Measurements from ENCODE around the gene ZMYND8. TPM values are rescaled to one million over a fixed set of nuclear protein-coding genes. Genes with fewer than 3 reads are reported as not detected.

The ZMYND8 gene
- polyA plus RNA-seq, 4 donors: 33.5 to 45.7 (median 42.6) TPM

- DNase-seq (ENCODE audit: low read depth in 4 of 4, low spot score in 3 of 4): peak in 1 of 4 donors; percentile 20
These were observed 1.6 kb downstream of the ZMYND8 start for GRCh38 chr20:47354714-47355488.

- DNase-seq (ENCODE audit: low read depth in 4 of 4, low spot score in 3 of 4): peak in 1 of 4 donors; percentile 40
These were observed 2.1 kb downstream of the ZMYND8 start for GRCh38 chr20:47354464-47354713.

- DNase-seq (ENCODE audit: low read depth in 4 of 4, low spot score in 3 of 4): peak in 1 of 4 donors; percentile 19
These were observed 2.6 kb downstream of the ZMYND8 start for GRCh38 chr20:47353692-47354463.

GRCh38 chr20:47353239-47353691 lies 3.2 kb downstream of the ZMYND8 start:
- peak in 1 of 4 donors; percentile 28 for DNase-seq (ENCODE audit: low read depth in 4 of 4, low spot score in 3 of 4)

- DNase-seq (ENCODE audit: low read depth in 4 of 4, low spot score in 3 of 4): peak in 1 of 4 donors; percentile 31
These were observed 3.9 kb downstream of the ZMYND8 start for GRCh38 chr20:47352332-47353238.

GRCh38 chr20:47351643-47352331 lies 4.7 kb downstream of the ZMYND8 start:
- DNase-seq (ENCODE audit: low read depth in 4 of 4, low spot score in 3 of 4): peak in 1 of 4 donors; percentile 23

- DNase-seq (ENCODE audit: low read depth in 4 of 4, low spot score in 3 of 4): peak in 1 of 4 donors; percentile 8
These were observed 5.6 kb downstream of the ZMYND8 start for GRCh38 chr20:47350691-47351545.

GRCh38 chr20:47350181-47350550 lies 6.3 kb downstream of the ZMYND8 start:
- no peak for DNase-seq (ENCODE audit: low read depth in 4 of 4, low spot score in 3 of 4)

- DNase-seq (ENCODE audit: low read depth in 4 of 4, low spot score in 3 of 4): peak in 1 of 4 donors; percentile 20
These were observed 6.9 kb downstream of the ZMYND8 start for GRCh38 chr20:47349365-47350180.

GRCh38 chr20:47348539-47349142 lies 7.9 kb downstream of the ZMYND8 start:
- peak in 1 of 4 donors; percentile 5 for DNase-seq (ENCODE audit: low read depth in 4 of 4, low spot score in 3 of 4)

- DNase-seq (ENCODE audit: low read depth in 4 of 4, low spot score in 3 of 4): peak in 1 of 4 donors; percentile 8
These were observed 8.7 kb downstream of the ZMYND8 start for GRCh38 chr20:47347661-47348435.

GRCh38 chr20:47346172-47346571 lies 10.3 kb downstream of the ZMYND8 start:
- DNase-seq (ENCODE audit: low read depth in 4 of 4, low spot score in 3 of 4): no peak

- DNase-seq (ENCODE audit: low read depth in 4 of 4, low spot score in 3 of 4): no peak
These were observed 11.3 kb downstream of the ZMYND8 start for GRCh38 chr20:47345214-47345613.

GRCh38 chr20:47343007-47343472 lies 13.5 kb downstream of the ZMYND8 start:
- no peak for DNase-seq (ENCODE audit: low read depth in 4 of 4, low spot score in 3 of 4)

GRCh38 chr20:47338131-47338628 lies 18.3 kb downstream of the ZMYND8 start:
- no peak for DNase-seq (ENCODE audit: low read depth in 4 of 4, low spot score in 3 of 4)

- DNase-seq (ENCODE audit: low read depth in 4 of 4, low spot score in 3 of 4): no peak
These were observed 19.1 kb downstream of the ZMYND8 start for GRCh38 chr20:47337413-47337812.
